GM19324 (cell line): ENCODE results near the gene LRRC30.
"Not testable (repeated sequence)": the region's sequence is repeated elsewhere in the genome, so short reads cannot be mapped to it uniquely, and the experiment has no call there.

ENCODE experiments used
- ATAC-seq: cut with Tn5 transposase; IDR thresholded peaks from one replicate; pipeline ENCODE4 v1.9.1; 2021; ENCODE audit warnings: mild to moderate bottlenecking, moderate library complexity; ENCODE audit not compliant: unreplicated experiment, low FRiP score

The LRRC30 gene

GRCh38 chr18:7230626-7231349 lies at the start of gene LRRC30:
Gene LRRC30, plus strand, starts transcription at chr18:7231089. Its CDS starts 50 bp downstream, at chr18:7231139.
- no peak for ATAC-seq

- no peak for ATAC-seq
Observed at GRCh38 chr18:7185701-7186100, 45.2 kb upstream of the LRRC30 start.

GRCh38 chr18:7190547-7191156 lies 40.2 kb upstream of the LRRC30 start:
- no peak for ATAC-seq

- ATAC-seq: no peak
Observed at GRCh38 chr18:7191736-7192135, 39.2 kb upstream of the LRRC30 start.

GRCh38 chr18:7195266-7195665 lies 35.6 kb upstream of the LRRC30 start:
- no peak for ATAC-seq

GRCh38 chr18:7196421-7196820 lies 34.5 kb upstream of the LRRC30 start:
- no peak for ATAC-seq

GRCh38 chr18:7197854-7198253 lies 33.0 kb upstream of the LRRC30 start:
- ATAC-seq: no peak

- no peak for ATAC-seq
Observed at GRCh38 chr18:7198326-7198725, 32.6 kb upstream of the LRRC30 start.

GRCh38 chr18:7201096-7201495 lies 29.8 kb upstream of the LRRC30 start:
- no peak for ATAC-seq

- no peak for ATAC-seq
Observed at GRCh38 chr18:7202169-7202568, 28.7 kb upstream of the LRRC30 start.

GRCh38 chr18:7203601-7204000 lies 27.3 kb upstream of the LRRC30 start:
- ATAC-seq: not testable (repeated sequence)

- ATAC-seq: no peak
Observed at GRCh38 chr18:7205346-7205745, 25.5 kb upstream of the LRRC30 start.

- no peak for ATAC-seq
Observed at GRCh38 chr18:7206217-7206616, 24.7 kb upstream of the LRRC30 start.

GRCh38 chr18:7207366-7207915 lies 23.4 kb upstream of the LRRC30 start:
- no peak for ATAC-seq

GRCh38 chr18:7221424-7222155 lies 9.3 kb upstream of the LRRC30 start:
- ATAC-seq: no peak

- no peak for ATAC-seq
Observed at GRCh38 chr18:7224198-7224597, 6.7 kb upstream of the LRRC30 start.

- ATAC-seq: no peak
Observed at GRCh38 chr18:7232218-7232617, 1.3 kb downstream of the LRRC30 start.

- no peak for ATAC-seq
Observed at GRCh38 chr18:7233134-7233810, 2.4 kb downstream of the LRRC30 start.

GRCh38 chr18:7234091-7234490 lies 3.2 kb downstream of the LRRC30 start:
- ATAC-seq: no peak

GRCh38 chr18:7234956-7235355 lies 4.1 kb downstream of the LRRC30 start:
- ATAC-seq: no peak

- ATAC-seq: no peak
Observed at GRCh38 chr18:7236072-7236471, 5.2 kb downstream of the LRRC30 start.
